Kidney epithelial cell (primary cell): ENCODE measurements around the gene DNAI1. TPM values are rescaled to one million over a fixed set of nuclear protein-coding genes. Genes with fewer than 3 reads are reported as not detected.

Source experiments
- DNase-seq: peaks from one replicate; pipeline ENCODE4 v3.0.0-alpha.2; 2010; ENCODE audit warnings: low read depth
- H3K27me3 ChIP-seq: 2 replicates; pipeline ENCODE4 v1.6.0; 2011; ENCODE audit warnings: low read length; ENCODE audit not compliant: control insufficient read depth, insufficient read depth
- H3K36me3 ChIP-seq: 2 replicates; pipeline ENCODE4 v1.5.1; 2011; ENCODE audit warnings: low read length; ENCODE audit not compliant: control insufficient read depth, insufficient read depth
- H3K4me3 ChIP-seq: 2 replicates; pipeline ENCODE4 v1.5.1; 2011; ENCODE audit warnings: low read depth, mild to moderate bottlenecking, control low read depth, low read length
- CTCF ChIP-seq: IDR thresholded peaks from 2 replicates; pipeline ENCODE4 v1.5.1; 2011; ENCODE audit warnings: mild to moderate bottlenecking, moderate library complexity, low read length, control low read depth, inconsistent platforms; ENCODE audit not compliant: insufficient read depth, poor library complexity, severe bottlenecking
- total RNA-seq: library from RNA; depleted of rRNA; stranded (reverse); fragments of >200 nt; gene quantifications from 2 replicates; pipeline ENCODE4 v1.2.3, GENCODE V29; 2015

DNAI1 gene
- total RNA-seq, 1 donor from 2014 or later: not detected

DNA sequence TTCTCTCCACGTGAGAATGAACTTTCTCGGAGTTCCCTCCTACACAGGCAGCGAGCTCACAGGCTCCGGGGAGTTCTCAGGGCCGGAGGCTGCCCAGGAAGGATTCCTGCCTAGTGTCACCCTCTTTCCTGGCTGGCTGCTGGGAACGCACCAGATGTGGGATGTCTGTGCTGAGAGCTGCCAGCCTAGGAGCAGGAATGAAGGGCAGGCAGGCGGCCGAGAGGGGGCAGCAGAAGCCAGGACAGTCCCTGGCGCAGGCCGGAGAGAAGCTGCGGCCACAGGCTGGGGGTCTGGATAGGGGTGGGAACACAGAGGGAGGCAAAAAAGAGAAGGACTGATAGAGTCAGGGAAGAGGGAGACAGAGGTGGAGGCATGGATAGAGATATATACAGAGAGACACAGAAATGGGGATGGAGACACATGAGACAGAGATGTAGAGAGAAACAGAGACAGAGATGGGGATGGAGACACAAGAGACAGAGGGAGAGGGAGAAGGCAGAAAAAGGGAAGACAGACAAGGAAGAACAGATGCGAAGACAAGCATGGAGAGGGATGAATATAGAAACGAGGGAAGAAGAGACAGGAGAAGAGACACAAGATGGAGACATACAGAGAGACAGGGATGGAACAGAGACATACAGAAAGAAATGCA is 89.5 kb downstream of the DNAI1 start:
- H3K4me3 ChIP-seq: no peak overlapping the region
- DNase-seq: no peak
- no peaks in the 10 kb centered on the region for H3K36me3 ChIP-seq
- peaks cover 41% of the 10 kb centered on the region for H3K27me3 ChIP-seq
- peak; percentile 96 for TF ChIP-seq CTCF

DNA sequence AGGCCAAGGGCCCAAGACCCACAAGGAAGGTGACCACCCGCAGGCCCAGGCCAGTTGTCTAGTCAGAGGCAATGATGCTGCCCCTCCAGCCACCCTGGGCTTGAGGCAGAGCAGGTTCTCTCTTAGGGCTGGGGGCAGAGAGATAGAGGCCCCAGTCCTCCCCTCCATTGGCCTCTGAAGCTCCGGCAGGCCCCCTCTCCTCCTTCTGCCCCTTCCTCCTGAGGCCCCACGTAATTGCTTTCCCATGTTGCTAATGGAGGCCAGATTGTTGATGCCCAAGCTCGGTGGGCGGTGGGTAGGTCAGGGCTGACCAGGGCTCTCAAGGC is 90.8 kb downstream of the DNAI1 start:
- Histone ChIP-seq H3K4me3 (no peak overlapping the region), H3K27me3 (peaks cover 54% of the 10 kb centered on the region), H3K36me3 (no peaks in the 10 kb centered on the region)
- DNase-seq: no peak
- TF ChIP-seq CTCF: no peak

GRCh38 chr9:34550016-34550680 is 91.5 kb downstream of the DNAI1 start:
- Histone ChIP-seq H3K4me3 (no peak overlapping the region), H3K27me3 (peaks cover 62% of the 10 kb centered on the region), H3K36me3 (no peaks in the 10 kb centered on the region)
- TF ChIP-seq CTCF: no peak
- no peak for DNase-seq

DNA sequence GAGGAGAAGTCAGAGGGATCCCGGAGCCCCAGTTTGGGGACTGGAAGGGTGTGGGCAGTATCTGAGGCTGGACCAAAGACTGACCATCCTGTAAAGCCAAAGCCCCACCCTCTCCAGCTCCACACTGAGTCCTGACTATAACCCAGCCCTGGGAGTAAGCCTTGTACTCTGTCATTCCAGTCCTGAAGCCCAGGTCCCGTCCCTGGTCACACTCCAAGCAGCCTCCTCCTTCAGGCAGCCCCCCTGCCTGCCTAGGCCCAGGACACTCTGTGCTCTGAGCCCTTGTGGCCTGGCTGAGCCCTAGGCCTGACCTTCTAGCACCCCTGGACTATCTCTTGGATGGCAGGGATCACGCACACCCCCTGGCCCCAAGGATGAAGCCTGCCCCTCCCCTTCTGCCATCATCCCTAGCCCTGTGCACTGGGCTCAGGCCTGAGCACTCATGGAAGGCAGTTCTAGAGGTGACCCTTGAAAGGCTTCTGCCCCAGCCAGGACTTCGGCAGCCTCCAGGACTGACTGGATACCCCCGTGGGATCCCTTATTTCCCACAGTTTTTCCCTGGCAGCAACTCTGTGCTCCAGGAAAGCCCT is 92.2 kb downstream of the DNAI1 start:
- Histone ChIP-seq H3K4me3 (no peak overlapping the region), H3K36me3 (no peaks in the 10 kb centered on the region), H3K27me3 (peaks cover 67% of the 10 kb centered on the region)
- no peak for TF ChIP-seq CTCF
- DNase-seq: no peak

DNA sequence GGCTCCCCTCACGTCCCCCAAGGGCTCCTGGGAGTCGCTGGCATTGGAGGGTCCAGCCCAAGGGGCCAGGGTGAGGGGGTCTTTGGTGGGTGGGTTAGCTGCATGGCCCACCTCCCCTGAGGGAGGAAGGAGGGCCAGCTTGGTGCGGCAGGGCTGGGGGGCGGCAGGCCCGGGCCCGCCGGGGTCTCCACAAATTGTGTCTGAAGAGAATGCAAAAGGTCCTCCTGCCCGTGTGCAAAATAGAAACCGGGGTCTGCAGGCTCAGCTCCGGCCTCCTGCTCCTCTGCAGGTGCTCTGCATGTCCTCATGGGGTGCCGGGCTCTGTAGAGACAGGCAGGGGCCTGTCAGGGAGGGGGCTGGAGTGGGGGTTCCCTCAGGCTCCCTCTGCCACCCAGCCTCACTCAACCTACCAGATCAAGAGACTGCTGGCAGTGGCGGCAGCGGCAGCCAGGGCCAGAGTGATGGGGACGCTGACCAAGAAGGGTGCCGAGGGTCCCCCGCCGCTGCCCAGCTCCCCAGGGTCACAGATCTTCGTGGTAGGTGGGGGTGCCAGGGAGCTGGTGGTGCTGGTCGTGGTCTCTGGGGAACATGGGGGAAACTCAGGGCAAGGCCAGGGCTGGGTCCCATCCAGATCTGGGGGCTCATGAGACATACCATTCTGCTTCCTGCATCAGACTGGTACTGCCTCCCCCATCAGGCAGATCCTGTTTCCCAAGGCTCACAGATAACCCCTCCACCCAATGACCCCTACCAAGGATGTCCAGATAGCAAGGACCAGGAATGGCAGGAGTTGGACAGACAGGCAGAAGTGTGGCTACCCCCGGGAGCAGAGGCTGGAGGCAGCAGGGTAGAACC is 93.4 kb downstream of the DNAI1 start:
- DNase-seq: no peak
- H3K27me3 ChIP-seq: peaks cover 70% of the 10 kb centered on the region
- no peak overlapping the region for H3K4me3 ChIP-seq
- TF ChIP-seq CTCF: no peak
- no peaks in the 10 kb centered on the region for H3K36me3 ChIP-seq
